Lower lobe of right lung (tissue), 1 donor: ENCODE data around the gene EBPL. TPM values are rescaled to one million over a fixed set of nuclear protein-coding genes. Genes with fewer than 3 reads are reported as not detected.

Source experiments
- total RNA-seq: library from RNA; stranded (reverse); fragmentation: NEBNext Ultra II Directional; extraction: Animal tissue kit (Norgen Biotek cat#: 25700); gene quantifications from one replicate; pipeline ENCODE4 v1.2.1, GENCODE V29; 2021
- donor health status: DM: no; HTN: yes; CAD: no; lungs with severe emphysema.

Gene EBPL
- total RNA-seq, 1 donor from 2014 or later: 48.4 TPM

Other genes with a start within 250 kb of the EBPL start
- 13.4 TPM for gene CAB39L, start 247.4 kb downstream of the EBPL start, total RNA-seq
- 21.1 TPM for gene SETDB2, start 247.2 kb downstream of the EBPL start, total RNA-seq
- 59.8 TPM for gene PHF11, start 195.5 kb downstream of the EBPL start, total RNA-seq
- gene RCBTB1, start 105.9 kb downstream of the EBPL start, total RNA-seq: 24.9 TPM
- 7.5 TPM for gene ARL11, start 63.0 kb downstream of the EBPL start, total RNA-seq
- 31.9 TPM for gene KPNA3, start 101.2 kb upstream of the EBPL start, total RNA-seq
- gene SPRYD7, start 244.9 kb upstream of the EBPL start, total RNA-seq: 11.4 TPM